GM19240 (cell line): ENCODE measurements around the gene FARP2.
"Not testable (repeated sequence)": the region's sequence is repeated elsewhere in the genome, so short reads cannot be mapped to it uniquely, and the experiment has no call there.

Experiments
- DNase-seq: peaks from one replicate; pipeline ENCODE4 v3.0.0; 2011; ENCODE audit warnings: low spot score; ENCODE audit not compliant: insufficient read length

The FARP2 gene

DNA sequence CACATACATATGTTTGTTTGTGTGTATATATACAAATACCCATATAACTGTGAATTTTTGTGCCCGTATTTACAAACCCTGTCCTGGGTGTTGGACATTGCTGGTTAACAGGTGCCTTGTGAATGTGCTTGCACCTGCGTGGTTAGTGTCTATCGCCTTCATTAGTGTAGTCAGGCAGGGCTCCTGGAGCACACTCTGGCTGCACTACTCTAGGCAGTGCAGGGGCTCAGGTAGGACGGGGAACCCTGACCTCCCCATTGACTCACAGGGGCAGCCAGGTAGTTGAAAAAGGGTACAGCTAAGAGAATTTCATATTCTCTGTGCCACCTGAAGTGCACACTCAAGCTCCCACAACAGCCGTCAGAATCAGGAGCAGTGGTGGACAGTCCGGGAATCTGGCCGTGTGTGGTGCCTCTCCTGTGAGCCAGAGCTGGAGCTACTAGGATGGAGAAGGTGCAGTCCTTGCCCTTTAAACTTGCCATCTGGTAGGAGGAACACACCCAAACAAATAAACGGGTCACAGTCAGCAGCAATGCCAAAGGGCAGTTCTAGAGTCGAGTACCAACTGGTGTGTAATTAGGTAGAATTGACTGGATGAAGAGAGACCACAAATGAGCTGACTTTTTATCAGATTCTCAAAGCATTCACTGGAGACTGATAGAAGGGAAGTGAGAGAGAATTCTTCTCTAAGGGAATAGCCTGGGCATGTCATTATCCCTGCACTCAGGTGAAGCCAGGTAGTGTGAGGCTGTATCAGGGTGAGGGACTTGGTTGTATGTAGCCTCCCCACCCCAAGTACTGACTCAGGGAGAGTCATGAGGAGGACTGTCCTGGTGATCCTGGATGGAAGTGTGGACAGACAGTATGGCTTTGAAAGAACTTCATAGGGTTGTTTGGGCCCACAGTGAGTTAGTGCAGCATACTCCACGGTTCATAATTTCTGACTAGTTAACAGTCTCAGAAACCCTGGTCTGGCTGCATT lies 44.1 kb downstream of the FARP2 start:
- DNase-seq = no peak

DNA sequence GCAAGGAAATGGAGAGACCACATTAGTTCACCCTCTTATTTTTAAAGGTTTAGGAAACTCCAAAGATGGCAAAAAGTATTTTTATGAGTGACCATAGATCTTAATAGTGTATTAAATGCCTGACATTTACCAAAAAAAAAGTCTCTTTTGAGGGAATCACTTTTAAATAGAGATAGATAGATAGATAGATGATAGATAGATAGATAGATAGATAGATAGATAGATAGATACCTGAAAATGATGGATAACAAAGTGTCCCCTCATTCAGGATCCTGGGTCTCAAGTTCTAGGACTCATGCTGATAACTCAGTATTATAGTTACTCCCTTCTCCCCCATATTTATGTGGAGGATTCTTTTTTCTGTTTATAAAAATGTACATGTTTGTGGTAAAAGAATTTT lies 52.8 kb downstream of the FARP2 start:
- no peak for DNase-seq

DNA sequence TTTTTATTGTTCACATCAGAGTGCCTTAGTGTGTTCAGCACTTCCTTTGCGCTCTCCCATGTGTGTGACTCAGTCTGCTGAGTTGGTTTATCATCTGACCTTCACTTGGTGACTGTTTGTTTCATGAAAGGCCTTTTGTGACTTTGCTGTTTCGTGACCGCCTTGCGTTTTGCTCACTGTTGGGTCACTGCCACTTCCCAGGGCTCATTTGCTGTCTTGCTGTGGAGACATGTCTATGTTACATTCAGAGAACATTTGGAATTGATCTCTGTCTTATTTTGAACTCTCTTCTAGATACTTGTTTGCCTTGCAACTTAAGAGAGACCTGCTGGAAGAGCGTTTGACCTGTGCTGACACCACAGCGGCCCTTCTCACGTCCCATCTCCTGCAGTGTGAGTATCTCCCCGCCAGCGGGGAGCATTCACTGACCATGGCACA lies 54.7 kb downstream of the FARP2 start:
- no peak for DNase-seq

DNA sequence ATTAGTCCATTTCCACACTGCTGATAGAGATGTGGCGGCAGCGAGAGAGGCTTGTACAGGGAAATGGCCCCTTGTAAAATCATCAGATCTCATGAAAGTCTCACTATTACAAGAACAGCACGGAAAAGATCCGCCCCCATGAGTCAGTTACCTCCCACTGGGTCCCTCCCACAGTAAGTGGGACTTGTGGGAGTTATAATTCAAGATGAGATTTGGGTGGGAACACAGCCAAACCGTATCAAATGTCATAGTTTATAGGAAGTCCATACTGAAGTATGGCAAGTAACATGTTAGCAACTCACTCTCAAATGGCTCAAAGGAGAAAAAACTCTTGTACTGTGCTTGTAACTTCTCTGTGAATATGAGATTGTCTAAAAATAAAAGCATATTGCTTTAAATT lies 56.1 kb downstream of the FARP2 start:
- no peak for DNase-seq

DNA sequence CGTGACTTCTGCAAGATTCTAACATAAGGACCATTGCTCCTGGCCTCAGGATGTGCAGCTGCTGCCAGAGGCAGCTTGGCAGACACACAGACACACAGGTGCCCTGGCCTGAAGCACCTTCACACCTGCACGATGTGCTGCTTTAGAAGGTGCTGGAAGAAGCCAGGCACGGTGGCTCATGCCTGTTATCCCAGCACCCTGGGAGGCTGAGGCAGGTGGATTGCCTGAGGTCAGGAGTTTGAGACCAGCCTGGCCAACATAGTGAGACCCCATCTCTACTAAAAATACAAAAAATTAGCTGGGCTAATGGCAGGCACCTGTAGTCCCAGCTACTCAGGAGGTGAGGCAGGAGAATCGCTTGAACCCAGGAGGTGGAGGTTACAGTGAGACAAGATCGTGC lies 57.4 kb downstream of the FARP2 start:
- not testable (repeated sequence) for DNase-seq

GRCh38 chr2:241413929-241414580 lies 58.0 kb downstream of the FARP2 start:
- no peak for DNase-seq

DNA sequence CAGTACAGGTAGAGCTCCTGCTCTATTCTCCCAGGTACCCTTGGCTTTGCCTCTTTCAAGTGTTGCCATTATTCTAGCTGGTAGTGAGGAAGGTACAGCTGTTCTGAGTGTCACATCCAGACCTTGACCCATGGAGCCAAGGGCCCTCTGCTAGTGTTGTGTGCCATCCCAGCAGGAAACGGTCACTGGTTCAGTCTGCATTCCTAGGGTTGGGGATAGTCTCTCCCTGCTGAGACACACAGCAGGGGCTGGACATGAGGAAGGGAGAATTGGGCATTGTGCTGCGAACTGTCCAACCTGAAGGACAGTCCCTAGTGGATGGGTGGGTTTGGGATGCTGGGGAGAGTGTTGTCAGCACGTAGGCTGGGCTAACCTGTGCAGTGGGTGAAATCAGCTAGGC lies 59.1 kb downstream of the FARP2 start:
- DNase-seq = no peak

- no peak for DNase-seq
Measured at GRCh38 chr2:241417626-241418025, 61.5 kb downstream of the FARP2 start.

- DNase-seq = no peak
Measured at GRCh38 chr2:241421330-241421729, 65.2 kb downstream of the FARP2 start.

DNA sequence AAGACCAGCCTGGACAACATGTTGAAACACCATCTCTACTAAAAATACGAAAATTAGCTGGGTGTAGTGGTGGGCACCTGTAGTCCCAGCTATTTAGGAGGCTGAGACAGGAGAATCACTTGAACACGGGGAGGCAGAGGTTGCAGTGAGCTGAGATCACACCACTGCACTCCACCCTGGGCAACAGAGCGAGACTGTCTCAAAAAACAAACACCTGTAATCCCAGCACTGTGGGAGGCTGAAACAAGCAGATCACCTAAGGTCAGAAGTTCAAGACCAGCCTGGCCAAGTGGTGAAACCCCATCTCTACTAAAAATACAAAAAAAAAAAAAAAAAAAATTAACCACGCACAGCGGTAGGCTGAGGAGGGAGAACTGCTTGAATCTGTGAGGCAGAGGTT lies 65.9 kb downstream of the FARP2 start:
- DNase-seq = not testable (repeated sequence)

GRCh38 chr2:241422350-241422749 lies 66.3 kb downstream of the FARP2 start:
- no peak for DNase-seq

DNA sequence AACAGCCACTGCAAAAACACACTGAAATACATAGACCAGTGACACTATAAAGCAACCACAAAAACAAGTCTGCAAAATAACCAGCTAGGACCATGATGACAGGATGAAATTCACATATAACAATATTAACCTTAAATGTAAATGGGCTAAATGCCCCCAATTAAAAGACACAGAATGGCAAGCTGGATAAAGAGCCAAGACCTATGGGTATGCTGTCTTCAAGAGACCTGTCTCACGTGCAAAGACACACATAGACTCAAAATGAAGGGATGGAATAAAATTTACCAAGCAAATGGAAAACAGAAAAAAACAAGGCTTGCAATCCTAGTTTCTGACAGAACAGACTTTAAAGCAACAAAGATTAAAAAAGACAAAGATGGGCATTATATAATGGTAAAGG lies 67.4 kb downstream of the FARP2 start:
- DNase-seq = not testable (repeated sequence)

- no peak for DNase-seq
Measured at GRCh38 chr2:241425368-241425767, 69.3 kb downstream of the FARP2 start.

DNA sequence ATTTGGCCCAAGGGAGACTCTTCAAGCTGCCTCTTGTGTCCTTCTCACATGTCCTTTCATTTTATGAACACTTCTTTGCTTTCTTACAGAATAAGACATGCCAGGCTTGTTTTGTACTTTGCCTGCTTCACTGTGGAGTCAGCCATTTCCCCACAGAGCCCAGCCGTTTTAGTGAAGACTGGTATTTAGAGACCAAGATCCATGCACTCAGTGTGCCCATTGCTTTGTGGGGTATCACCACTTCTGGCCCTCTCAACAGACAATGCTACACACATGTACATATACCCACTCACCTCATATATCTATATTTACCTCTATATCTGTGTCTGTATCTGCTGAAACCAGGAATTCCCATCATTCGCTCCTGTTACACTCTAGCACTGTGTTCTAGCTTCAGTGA lies 74.1 kb downstream of the FARP2 start:
- no peak for DNase-seq

- no peak for DNase-seq
Measured at GRCh38 chr2:241432824-241433448, 76.9 kb downstream of the FARP2 start.

GRCh38 chr2:241437179-241437578 lies 81.1 kb downstream of the FARP2 start:
- no peak for DNase-seq

DNA sequence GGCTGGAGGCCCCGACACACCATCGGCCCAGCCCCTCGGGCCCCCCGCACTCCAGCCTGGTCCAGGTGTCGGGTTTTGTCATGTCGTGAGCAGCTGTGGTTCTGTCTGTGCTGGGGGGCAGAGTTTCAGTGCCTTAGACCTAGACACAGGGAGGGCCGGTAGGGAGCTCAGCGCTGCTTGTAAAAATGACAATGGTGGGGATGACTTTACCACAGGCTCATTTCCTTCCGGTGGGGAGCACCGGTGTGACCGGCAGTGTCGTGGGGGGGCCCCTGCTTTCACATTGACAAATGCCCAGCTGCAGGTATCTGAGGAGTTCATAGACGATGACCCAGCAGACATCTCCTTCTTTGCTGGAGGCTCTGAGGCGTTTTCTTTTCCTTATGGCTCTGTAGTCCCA lies 85.4 kb downstream of the FARP2 start:
- DNase-seq = no peak

- DNase-seq = peak; percentile 20
Measured at GRCh38 chr2:241443486-241444223, 87.6 kb downstream of the FARP2 start.

GRCh38 chr2:241445426-241445825 lies 89.3 kb downstream of the FARP2 start:
- no peak for DNase-seq

DNA sequence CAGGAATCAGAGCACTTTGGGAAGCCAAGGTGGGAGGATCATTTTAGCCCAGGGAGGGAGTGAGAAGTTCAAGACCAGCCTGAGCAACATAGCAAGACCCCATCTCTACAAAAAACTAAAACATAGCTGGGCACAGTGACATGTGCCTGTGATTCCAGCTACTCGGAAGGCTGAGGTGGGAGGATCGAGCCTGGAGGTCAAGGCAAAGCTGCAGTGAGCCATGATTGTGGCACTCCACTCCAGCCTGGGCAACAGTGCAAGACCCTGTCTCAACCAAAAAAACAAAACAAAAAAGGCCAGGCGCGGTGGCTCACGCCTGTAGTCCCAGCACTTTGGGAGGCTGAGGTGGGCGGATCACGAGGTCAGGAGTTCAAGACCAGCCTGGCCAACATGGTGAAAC lies 94.0 kb downstream of the FARP2 start:
- not testable (repeated sequence) for DNase-seq

DNA sequence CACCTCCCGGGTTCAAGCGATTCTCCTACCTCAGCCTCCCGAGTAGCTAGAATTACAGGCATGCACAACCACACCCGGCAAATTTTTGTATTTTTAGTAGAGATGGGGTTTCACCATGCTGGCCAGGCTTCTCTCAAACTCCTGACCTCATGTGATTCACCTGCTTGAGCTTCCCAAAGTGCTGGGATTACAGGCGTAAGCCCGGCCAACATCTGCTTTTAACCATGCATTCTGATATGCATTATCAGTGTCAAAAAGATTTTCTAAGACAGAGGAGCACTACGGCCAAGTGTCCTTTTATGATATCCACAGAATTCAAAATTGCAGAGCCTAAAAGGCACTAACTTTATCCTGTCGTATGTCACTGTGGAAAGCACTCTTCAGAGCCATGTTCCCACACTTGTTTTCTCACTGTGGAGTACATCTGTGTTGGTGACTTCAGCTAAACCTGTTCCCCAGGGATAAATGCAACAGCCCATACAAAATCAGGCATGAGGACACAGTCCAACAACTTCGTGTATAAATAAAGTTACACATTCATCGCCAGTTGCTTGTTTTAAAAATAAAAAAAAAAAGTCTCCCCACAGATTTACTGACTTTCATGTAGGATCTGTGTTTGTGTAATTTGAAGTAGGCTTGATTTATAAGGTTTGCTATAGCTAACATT lies 95.9 kb downstream of the FARP2 start:
- no peak for DNase-seq
